GM19099 (cell line): ENCODE results near the gene LRIG3.

Experiments
- POLR2A ChIP-seq: IDR thresholded peaks from 3 replicates; pipeline ENCODE4 v1.6.1; 2011; ENCODE audit warnings: low read depth; ENCODE audit not compliant: insufficient read length; ENCODE audit errors: extremely low read depth

The LRIG3 gene

GRCh38 chr12:58942345-58942744, 22.0 kb upstream of the LRIG3 start:
- no peak for TF ChIP-seq POLR2A

GRCh38 chr12:58939399-58940100, 19.2 kb upstream of the LRIG3 start:
- TF ChIP-seq POLR2A: no peak

- TF ChIP-seq POLR2A: no peak
Observed at GRCh38 chr12:58938440-58938839, 18.1 kb upstream of the LRIG3 start.

GRCh38 chr12:58934528-58934927, 14.2 kb upstream of the LRIG3 start:
- TF ChIP-seq POLR2A: no peak

- no peak for TF ChIP-seq POLR2A
Observed at GRCh38 chr12:58932806-58933681, 12.7 kb upstream of the LRIG3 start.

- TF ChIP-seq POLR2A: no peak
Observed at GRCh38 chr12:58931518-58931917, 11.2 kb upstream of the LRIG3 start.

- no peak for TF ChIP-seq POLR2A
Observed at GRCh38 chr12:58930770-58931324, 10.5 kb upstream of the LRIG3 start.

GRCh38 chr12:58927120-58927519, 6.8 kb upstream of the LRIG3 start:
- TF ChIP-seq POLR2A: no peak

GRCh38 chr12:58926586-58926985, 6.3 kb upstream of the LRIG3 start:
- no peak for TF ChIP-seq POLR2A

- TF ChIP-seq POLR2A: no peak
Observed at GRCh38 chr12:58925751-58926150, 5.4 kb upstream of the LRIG3 start.

- TF ChIP-seq POLR2A: no peak
Observed at GRCh38 chr12:58925111-58925611, 4.9 kb upstream of the LRIG3 start.

GRCh38 chr12:58924652-58925051, 4.3 kb upstream of the LRIG3 start:
- no peak for TF ChIP-seq POLR2A

- no peak for TF ChIP-seq POLR2A
Observed at GRCh38 chr12:58923781-58924180, 3.5 kb upstream of the LRIG3 start.

- no peak for TF ChIP-seq POLR2A
Observed at GRCh38 chr12:58922849-58923248, 2.5 kb upstream of the LRIG3 start.
